Activated CD4-positive, CD25-positive, alpha-beta regulatory T cell treated with anti-CD3 and anti-CD28 coated beads, Interleukin-2, amount 50 U/mL, for 24 hours (primary cell): Measurements from ENCODE around the gene UBA5.

Experiments
- ATAC-seq, 2 donors: fragments of 150-1000 bp; cut with Tn5 transposase; one replicate each; pipeline ENCODE4 v1.10.0; 2021; ENCODE audit warnings: mild to moderate bottlenecking in 1 of 2, moderate library complexity in 1 of 2

UBA5 gene

GRCh38 chr3:132721479-132722164 is 61.5 kb downstream of the UBA5 start:
- peak; percentile 11 for ATAC-seq

GRCh38 chr3:132722165-132723023 is 62.3 kb downstream of the UBA5 start, which contains the start of gene NPHP3:
Gene NPHP3 (minus strand): TSS chr3:132722409. CDS start chr3:132722355, 54 bp downstream.
- peak; percentile 87 to 90 for ATAC-seq

GRCh38 chr3:132723024-132723950 is 63.2 kb downstream of the UBA5 start:
- no peak for ATAC-seq

DNA sequence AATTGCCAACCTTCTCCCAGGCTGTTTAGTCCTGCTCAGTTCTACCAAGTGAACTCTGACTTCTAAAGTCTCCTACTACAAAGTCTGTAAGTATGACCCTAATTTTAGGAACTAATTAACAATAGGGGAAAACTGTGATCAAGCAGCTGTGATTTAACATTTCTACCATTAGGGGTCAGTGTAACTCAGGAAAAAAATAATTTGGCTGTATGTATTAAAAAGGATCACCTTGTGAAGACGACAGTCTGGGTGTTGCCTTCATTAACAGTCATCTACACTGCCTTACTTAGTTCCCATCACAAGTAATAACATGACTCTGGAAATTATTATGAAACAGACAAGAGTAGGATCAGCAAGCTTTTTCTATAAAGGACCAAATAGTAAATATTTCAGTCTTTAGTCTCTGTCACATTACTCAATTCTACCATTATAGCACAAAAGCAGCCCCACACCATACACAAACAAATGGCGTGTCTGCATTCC is 66.3 kb downstream of the UBA5 start:
- no peak for ATAC-seq
